Effector memory CD8-positive, alpha-beta T cell (primary cell): ENCODE results near the gene TBXA2R.

ENCODE experiments used
- ATAC-seq: fragments of 150-1000 bp; cut with Tn5 transposase; replicated peaks from 2 replicates; pipeline ENCODE4 v1.10.0; 2021; ENCODE audit warnings: mild to moderate bottlenecking, moderate library complexity
- DNase-seq, 3 experiments: peaks; one replicate each; pipeline ENCODE4 v3.0.0; 2021
- H3K27ac Mint-ChIP-seq, 2 donors: one replicate each; pipeline ENCODE4 v1.8.0; 2022; ENCODE audit warnings: mild to moderate bottlenecking in 2 of 2, mixed read lengths in 2 of 2, moderate library complexity in 2 of 2
- H3K27me3 Mint-ChIP-seq, 2 donors: one replicate each; pipeline ENCODE4 v1.8.0; 2022; ENCODE audit warnings: mixed read lengths in 2 of 2
- H3K36me3 Mint-ChIP-seq: one replicate; pipeline ENCODE4 v1.8.0; 2022; ENCODE audit warnings: mild to moderate bottlenecking, moderate library complexity, mixed read lengths; ENCODE audit not compliant: insufficient read depth
- H3K4me1 Mint-ChIP-seq, 2 donors: one replicate each; pipeline ENCODE4 v1.8.0; 2022; ENCODE audit warnings: low read depth in 2 of 2, mixed read lengths in 2 of 2
- H3K4me3 Mint-ChIP-seq, 2 donors: one replicate each; pipeline ENCODE4 v1.8.0; 2022; ENCODE audit warnings: mild to moderate bottlenecking in 2 of 2, mixed read lengths in 2 of 2, moderate library complexity in 2 of 2
- H3K9me3 Mint-ChIP-seq, 2 donors: one replicate each; pipeline ENCODE4 v1.8.0; 2022; ENCODE audit warnings: mixed read lengths in 2 of 2

TBXA2R gene

GRCh38 chr19:3610745-3611717, 4.4 kb upstream of the TBXA2R start:
- Mint-ChIP-seq H3K4me1 (peaks cover 5 to 6% of the 10 kb centered on the region in 2 donors), H3K27ac (peak overlapping the region in 1 of 2 donors; percentile 20), H3K4me3 (no peak overlapping the region), H3K9me3 (no peaks in the 10 kb centered on the region), H3K27me3 (no peaks in the 10 kb centered on the region), H3K36me3 (peaks cover 8% of the 10 kb centered on the region)
- no peak for DNase-seq
- no peak for ATAC-seq

- Mint-ChIP-seq H3K36me3 (peaks cover 7% of the 10 kb centered on the region), H3K9me3 (no peaks in the 10 kb centered on the region), H3K4me3 (no peak overlapping the region), H3K27ac (peak overlapping the region in 1 of 2 donors; percentile 20), H3K4me1 (peaks cover 5 to 6% of the 10 kb centered on the region in 2 donors), H3K27me3 (no peaks in the 10 kb centered on the region)
- ATAC-seq (no peak), DNase-seq (no peak)
Observed at GRCh38 chr19:3609779-3610719, 3.4 kb upstream of the TBXA2R start.

GRCh38 chr19:3608750-3609322, 2.2 kb upstream of the TBXA2R start:
- Mint-ChIP-seq H3K4me1 (peaks cover 5 to 6% of the 10 kb centered on the region in 2 donors), H3K9me3 (no peaks in the 10 kb centered on the region), H3K27me3 (no peaks in the 10 kb centered on the region), H3K27ac (no peak overlapping the region), H3K36me3 (peaks cover 5% of the 10 kb centered on the region), H3K4me3 (no peak overlapping the region)
- ATAC-seq (no peak), DNase-seq (no peak)

GRCh38 chr19:3608079-3608641, 1.5 kb upstream of the TBXA2R start:
- H3K4me1 Mint-ChIP-seq = peaks cover 5 to 6% of the 10 kb centered on the region in 2 donors
- no peaks in the 10 kb centered on the region for H3K27me3 Mint-ChIP-seq
- peak overlapping the region in 1 of 2 donors; percentile 82 for H3K27ac Mint-ChIP-seq
- no peaks in the 10 kb centered on the region for H3K9me3 Mint-ChIP-seq
- DNase-seq = no peak
- peaks cover 5% of the 10 kb centered on the region for H3K36me3 Mint-ChIP-seq
- ATAC-seq = no peak
- H3K4me3 Mint-ChIP-seq = peak overlapping the region in 1 of 2 donors; percentile 45

- Mint-ChIP-seq H3K36me3 (peaks cover 6% of the 10 kb centered on the region), H3K4me1 (peaks cover 5 to 6% of the 10 kb centered on the region in 2 donors), H3K27me3 (no peaks in the 10 kb centered on the region), H3K27ac (peak overlapping the region in 1 of 2 donors; percentile 82), H3K9me3 (no peaks in the 10 kb centered on the region), H3K4me3 (peak overlapping the region in 1 of 2 donors; percentile 45)
- no peak for DNase-seq
- no peak for ATAC-seq
Observed at GRCh38 chr19:3607303-3608078, 816 bp upstream of the TBXA2R start.

- peak; percentile 63 for ATAC-seq
- Mint-ChIP-seq H3K9me3 (no peaks in the 10 kb centered on the region), H3K27ac (no peak overlapping the region)
Observed at GRCh38 chr19:3606174-3606689, 443 bp downstream of the TBXA2R start.

GRCh38 chr19:3605770-3606169, 905 bp downstream of the TBXA2R start:
- peaks cover 5 to 6% of the 10 kb centered on the region in 2 donors for H3K4me1 Mint-ChIP-seq
- no peaks in the 10 kb centered on the region for H3K9me3 Mint-ChIP-seq
- H3K4me3 Mint-ChIP-seq = no peak overlapping the region
- no peaks in the 10 kb centered on the region for H3K27me3 Mint-ChIP-seq
- ATAC-seq (no peak), DNase-seq (no peak)
- no peak overlapping the region for H3K27ac Mint-ChIP-seq
- H3K36me3 Mint-ChIP-seq = peaks cover 4% of the 10 kb centered on the region

More at GRCh38 chr19:3606174-3606689, 443 bp downstream of the TBXA2R start:
- H3K4me3 Mint-ChIP-seq = no peak overlapping the region
- no peaks in the 10 kb centered on the region for H3K27me3 Mint-ChIP-seq
- peaks cover 4% of the 10 kb centered on the region for H3K36me3 Mint-ChIP-seq
- peak in 1 of 3 experiments; percentile 19 for DNase-seq
- peaks cover 5 to 6% of the 10 kb centered on the region in 2 donors for H3K4me1 Mint-ChIP-seq

- H3K36me3 Mint-ChIP-seq = peaks cover 4% of the 10 kb centered on the region
- peak; percentile 18 for ATAC-seq
- no peak overlapping the region for H3K27ac Mint-ChIP-seq
Observed at GRCh38 chr19:3605361-3605760, 1.3 kb downstream of the TBXA2R start.

GRCh38 chr19:3604987-3605343, 1.7 kb downstream of the TBXA2R start:
- no peak overlapping the region for H3K27ac Mint-ChIP-seq
- peaks cover 5 to 6% of the 10 kb centered on the region in 2 donors for H3K4me1 Mint-ChIP-seq
- H3K27me3 Mint-ChIP-seq = no peaks in the 10 kb centered on the region
- peak in 1 of 3 experiments; percentile 23 for DNase-seq
- H3K4me3 Mint-ChIP-seq = no peak overlapping the region
- peaks cover 4% of the 10 kb centered on the region for H3K36me3 Mint-ChIP-seq
- no peaks in the 10 kb centered on the region for H3K9me3 Mint-ChIP-seq
- ATAC-seq = peak; percentile 59

More at GRCh38 chr19:3605361-3605760, 1.3 kb downstream of the TBXA2R start:
- no peak for DNase-seq
- Mint-ChIP-seq H3K27me3 (no peaks in the 10 kb centered on the region), H3K9me3 (no peaks in the 10 kb centered on the region), H3K4me1 (peaks cover 5 to 6% of the 10 kb centered on the region in 2 donors), H3K4me3 (no peak overlapping the region)

- Mint-ChIP-seq H3K4me3 (no peak overlapping the region), H3K9me3 (no peaks in the 10 kb centered on the region), H3K27me3 (no peaks in the 10 kb centered on the region), H3K36me3 (peaks cover 4% of the 10 kb centered on the region), H3K4me1 (peaks cover 5 to 6% of the 10 kb centered on the region in 2 donors), H3K27ac (no peak overlapping the region)
- ATAC-seq = no peak
- no peak for DNase-seq
Observed at GRCh38 chr19:3604227-3604986, 2.3 kb downstream of the TBXA2R start.

GRCh38 chr19:3603121-3603811, 3.4 kb downstream of the TBXA2R start:
- no peak overlapping the region for H3K27ac Mint-ChIP-seq
- no peaks in the 10 kb centered on the region for H3K9me3 Mint-ChIP-seq
- DNase-seq (no peak), ATAC-seq (no peak)
- H3K27me3 Mint-ChIP-seq = no peaks in the 10 kb centered on the region
- no peak overlapping the region for H3K4me3 Mint-ChIP-seq
- H3K36me3 Mint-ChIP-seq = peaks cover 4% of the 10 kb centered on the region
- peaks cover 5 to 6% of the 10 kb centered on the region in 2 donors for H3K4me1 Mint-ChIP-seq
